GM12878 (cell line): ENCODE data around the gene APBB3. TPM values are rescaled to one million over a fixed set of nuclear protein-coding genes. Genes with fewer than 3 reads are reported as not detected.

Source experiments
- ATAC-seq: fragments of 200-7000 bp; cut with Tn5 transposase; 3 replicates; pipeline ENCODE4 v1.9.1; 2020; ENCODE audit warnings: mild to moderate bottlenecking, moderate library complexity
- BruUV-seq: library from RNA; stranded (reverse); fragments of 400-500 nt; replicated peaks from 2 replicates; lab custom pipeline; 2021; lab: Mats Ljungman, UMichigan
- CTCF ChIA-PET: fragments of 300-600 bp; sonication (Branson Sonifier 250); formaldehyde crosslinking; extraction: SDS; loops from one replicate; lab custom pipeline; 2021; ENCODE audit warnings: inconsistent platforms; lab: Yijun Ruan, JAX
- POLR2A ChIA-PET: fragments of 350-600 bp; formaldehyde crosslinking; extraction: SDS; loops from one replicate; lab custom pipeline; 2021; ENCODE audit warnings: inconsistent platforms; lab: Charles Lee
- RAD21 ChIA-PET: fragments of 300-600 bp; sonication (Branson Sonifier 250); formaldehyde crosslinking; loops from one replicate; lab custom pipeline; 2023; ENCODE audit warnings: antibody characterized with exemption; ENCODE audit not compliant: unreplicated experiment; lab: Charles Lee
- SMC1A ChIA-PET: fragments of 300-600 bp; sonication (Branson Sonifier 250); formaldehyde crosslinking; loops from one replicate; lab custom pipeline; 2023; ENCODE audit not compliant: unreplicated experiment, uncharacterized antibody; lab: Charles Lee
- DNase-seq: peaks from one replicate; pipeline ENCODE4 v3.0.0-alpha.2; 2011; ENCODE audit warnings: low read depth, low spot score
- FAIRE-seq: peaks from 3 replicates; lab custom pipeline; 2011; peaks lifted over from hg19 to GRCh38; lab: Jason Lieb, UNC
- H2AFZ ChIP-seq: 2 replicates; pipeline ENCODE4 v1.6.0; 2011; ENCODE audit warnings: low read depth, low read length, control low read depth; ENCODE audit not compliant: control insufficient read depth
- H3K27ac ChIP-seq: 2 replicates; pipeline ENCODE4 v1.5.1; 2011; ENCODE audit warnings: control low read depth; ENCODE audit not compliant: control insufficient read depth, insufficient read depth
- H3K27me3 ChIP-seq, 2 experiments: replicated peaks in 1 of 2; 2 replicates each; pipeline versions ENCODE4 v1.6.0 to v1.6.1; 2011; ENCODE audit warnings: low read length in 1 of 2; ENCODE audit not compliant: control insufficient read depth in 2 of 2, insufficient read depth in 2 of 2
- H3K36me3 ChIP-seq, 2 experiments: 2 replicates each; pipeline ENCODE4 v1.5.1; 2011; ENCODE audit warnings: low read length in 1 of 2; ENCODE audit not compliant: control insufficient read depth in 2 of 2, insufficient read depth in 2 of 2
- H3K4me1 ChIP-seq: 2 replicates; pipeline ENCODE4 v1.6.1; 2011; ENCODE audit warnings: mild to moderate bottlenecking, low read length, moderate library complexity, mixed read lengths; ENCODE audit not compliant: control insufficient read depth, insufficient read depth
- H3K4me2 ChIP-seq: 2 replicates; pipeline ENCODE4 v1.6.0; 2011; ENCODE audit warnings: control low read depth; ENCODE audit not compliant: control insufficient read depth, insufficient read depth
- H3K4me3 ChIP-seq: fragments of 200-600 bp; sonication (generic); 2 replicates; pipeline ENCODE4 v1.5.1; 2016
- H3K79me2 ChIP-seq: 2 replicates; pipeline ENCODE4 v1.6.0; 2011; ENCODE audit warnings: low read length; ENCODE audit not compliant: control insufficient read depth, insufficient read depth
- H3K9ac ChIP-seq: 2 replicates; pipeline ENCODE4 v1.8.0; 2011; ENCODE audit warnings: low read length, control low read depth, mixed read lengths; ENCODE audit not compliant: control insufficient read depth, insufficient read depth
- H3K9me3 ChIP-seq: replicated peaks from 3 replicates; pipeline ENCODE4 v1.5.1; 2011; ENCODE audit warnings: mild to moderate bottlenecking, low read length; ENCODE audit not compliant: control insufficient read depth, insufficient read depth
- H4K20me1 ChIP-seq: 2 replicates; pipeline ENCODE4 v1.6.0; 2011; ENCODE audit not compliant: control insufficient read depth, insufficient read depth
- CEBPB ChIP-seq, 2 experiments: fragments of 150-350 bp in 1 of 2; IDR thresholded peaks; 2 replicates each; pipeline ENCODE4 v1.6.1; 2012 to 2014; ENCODE audit warnings: low read depth in 2 of 2, low read length in 2 of 2, borderline replicate concordance in 1 of 2, inconsistent platforms in 1 of 2
- EED ChIP-seq: sonication (generic); IDR thresholded peaks from 2 replicates; pipeline ENCODE4 v1.6.1; 2016; ENCODE audit warnings: antibody characterized with exemption, low read depth
- MLLT1 ChIP-seq: fragments of 450-650 bp; IDR thresholded peaks from 2 replicates; pipeline ENCODE4 v1.6.1; 2016; ENCODE audit warnings: mild to moderate bottlenecking
- PAX5 ChIP-seq: IDR thresholded peaks from 2 replicates; pipeline ENCODE4 v1.6.1; 2011; ENCODE audit warnings: low read depth, low read length, borderline replicate concordance
- WGBS: methylation state at CpG from one replicate; pipeline ENCODE4 v1.1.6; 2016; ENCODE audit warnings: low lambda C conversion rate; ENCODE audit not compliant: insufficient replicate concordance, insufficient coverage; ENCODE audit errors: missing lambda C conversion rate; 5-methylcytosine and 5-hydroxymethylcytosine counted together
- in situ Hi-C: fragments of 300-500 bp; cut with MboI; formaldehyde crosslinking; loops from 9 replicates; pipeline ENCODE4 v1.14.3; 2018; ENCODE audit warnings: mixed read lengths
- intact Hi-C: fragments of 100-400 bp; cut with micrococcal nuclease; formaldehyde crosslinking; loops from one replicate; pipeline ENCODE4 v1.14.2; 2022; ENCODE audit not compliant: unreplicated experiment
- polyA plus RNA-seq, 11 experiments: library from polyadenylated mRNA; depleted of rRNA in 4 of 11; unstranded in 6 of 11; stranded (reverse) in 5 of 11; fragments of >200 nt; fragmentation: Nextera tagmentation in 4 of 11; fragmentation: Illumina TruSeq in 1 of 11; extraction: Ambion mirVana in 4 of 11; extraction: Trizol in 1 of 11; gene quantifications; 1 replicate in 1 of 11; 2 replicates in 10 of 11; pipeline versions ENCODE4 v1.2.1 to v1.2.3, GENCODE V29; 2011 to 2016; ENCODE audit warnings: inconsistent platforms in 2 of 11, missing spikeins in 2 of 11, low read depth in 1 of 11
- total RNA-seq, 4 experiments: library from RNA; depleted of rRNA in 3 of 4; stranded (reverse); fragments of >200 nt in 3 of 4; fragmentation: Illumina TruSeq in 1 of 4; extraction: Trizol in 1 of 4; gene quantifications; 2 replicates each; pipeline versions ENCODE4 v1.2.1 to v1.2.3, GENCODE V29; 2013 to 2021

Gene APBB3
- total and polyA plus RNA-seq, 10 of the 15 experiments (the other 5 are each of a cell fraction or from before 2014, with no cell fraction given): 0.35 to 33.3 (median 14.3) TPM

- no peaks in the 10 kb centered on the region for H3K27me3 ChIP-seq
- H2AFZ ChIP-seq: no peak overlapping the region
- SMC1A ChIA-PET: no interaction called here
- POLR2A ChIA-PET: interaction anchor here (2.9 kb wide), 1 partner anchor 14 kb away, joined by 19 read pairs; the partner anchor contains the start of gene EIF4EBP3
- H3K4me2 ChIP-seq: no peak overlapping the region
- CTCF ChIA-PET: no interaction called here
- RAD21 ChIA-PET: no interaction called here
- H3K4me1 ChIP-seq: peaks cover 26% of the 10 kb centered on the region
- no peak overlapping the region for H3K27ac ChIP-seq
- DNase-seq (no peak), ATAC-seq (no peak), FAIRE-seq (no peak)
- no peaks in the 10 kb centered on the region for H4K20me1 ChIP-seq
- no peak overlapping the region for H3K4me3 ChIP-seq
- H3K36me3 ChIP-seq: peaks cover 0 to 2% of the 10 kb centered on the region in 2 experiments; a peak in 1 of 4 replicates
- WGBS: 89% methylated on average over 10 of the region's 10 CpGs
- no peaks in the 10 kb centered on the region for H3K9me3 ChIP-seq
- in situ Hi-C loops: no loop called here
- peaks cover 40% of the 10 kb centered on the region for H3K79me2 ChIP-seq
- intact Hi-C loops: no loop called here
- no TSS peak for BruUV-seq
- TF ChIP-seq CEBPB (IDR thresholded peaks at IDR 0.05; ENCODE audit: borderline replicate concordance in 1 of 2, low read depth in 2 of 2, low read length in 2 of 2) (no peak), PAX5 (no peak), EED (no peak), MLLT1 (no peak)
- no peak overlapping the region for H3K9ac ChIP-seq
These were observed 2.5 kb downstream of the APBB3 start for GRCh38 chr5:140561753-140562523.
